GM21717 (cell line): Measurements from ENCODE around the gene ZNF138.

Source experiments
- ATAC-seq: cut with Tn5 transposase; IDR thresholded peaks from one replicate; pipeline ENCODE4 v1.9.1; 2021; ENCODE audit warnings: mild to moderate bottlenecking, moderate library complexity; ENCODE audit not compliant: unreplicated experiment

The ZNF138 gene

DNA sequence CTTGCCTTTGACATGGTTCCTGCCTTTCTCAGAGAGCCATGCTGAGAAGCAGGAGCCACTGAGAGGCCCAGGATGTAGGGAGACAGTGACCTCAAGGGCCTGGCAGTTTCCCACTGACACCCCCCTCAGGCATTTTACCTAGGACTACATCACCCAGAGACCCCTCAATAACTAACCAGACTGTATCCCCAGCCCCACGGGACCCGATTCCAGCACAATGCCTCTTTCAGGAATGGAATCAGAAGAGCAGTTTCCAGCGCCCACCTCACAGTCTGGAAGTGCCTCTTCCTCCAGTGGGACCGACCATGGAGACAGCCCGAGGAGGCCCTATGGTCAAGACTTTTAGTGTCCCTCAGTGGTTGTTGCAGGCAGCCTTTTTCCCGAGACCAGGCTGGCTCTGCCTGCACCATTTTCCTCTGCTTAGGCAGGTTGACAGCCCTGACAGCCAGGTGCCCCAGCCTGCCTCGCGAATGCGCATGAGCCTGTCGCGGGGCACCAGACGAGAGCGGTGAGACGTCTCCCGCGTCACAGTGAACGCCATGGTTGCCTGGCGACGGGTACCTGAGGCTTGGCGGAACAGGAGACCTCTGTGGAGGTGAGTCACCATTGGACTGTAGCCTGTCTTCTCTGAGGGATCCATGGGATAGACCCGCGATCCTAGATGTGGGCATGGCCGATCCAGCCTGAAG is 80.5 kb downstream of the ZNF138 start:
- ATAC-seq, result no peak

GRCh38 chr7:64875258-64875657 is 81.0 kb downstream of the ZNF138 start:
- ATAC-seq, result no peak

DNA sequence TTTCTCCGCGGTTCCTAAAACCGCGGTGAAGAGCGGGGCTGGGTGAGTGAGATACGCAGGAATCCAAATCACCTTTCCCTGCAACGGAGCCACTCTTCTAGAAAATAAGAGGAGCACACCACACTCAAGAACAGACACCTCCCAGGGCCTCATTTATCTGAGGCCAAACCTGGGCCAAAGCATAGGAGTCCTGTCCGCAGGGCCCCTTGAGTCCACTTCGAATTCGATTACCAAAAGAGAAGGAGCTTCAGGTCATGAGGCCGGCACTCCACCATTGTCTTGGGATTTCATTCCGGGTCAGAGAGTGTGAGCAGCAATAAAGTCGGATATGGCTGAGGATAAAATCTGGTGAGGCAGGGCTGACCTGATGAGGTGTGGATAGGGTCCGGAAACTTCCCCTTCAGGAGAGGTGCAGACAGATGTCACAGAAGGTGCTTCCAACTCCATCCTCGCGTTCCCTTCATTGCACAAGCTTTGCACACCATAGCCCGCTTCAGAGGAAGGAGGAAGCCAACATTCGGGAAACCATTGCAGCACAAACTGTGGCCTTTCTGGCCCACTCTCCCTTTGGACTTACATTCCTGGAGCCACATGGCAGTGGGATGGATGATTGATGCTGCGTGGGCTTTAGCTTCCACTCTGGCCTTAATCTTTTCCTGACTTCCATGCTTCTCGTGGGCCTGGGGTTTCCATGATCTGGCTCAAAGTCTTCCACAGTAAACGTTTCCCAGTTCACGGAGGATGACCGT is 81.6 kb downstream of the ZNF138 start:
- no peak for ATAC-seq

GRCh38 chr7:64876792-64877713 is 82.8 kb downstream of the ZNF138 start:
- ATAC-seq, result no peak

GRCh38 chr7:64877714-64878610 is 83.7 kb downstream of the ZNF138 start:
- no peak for ATAC-seq

- no peak for ATAC-seq
Observed at GRCh38 chr7:64878684-64879083, 84.5 kb downstream of the ZNF138 start.

DNA sequence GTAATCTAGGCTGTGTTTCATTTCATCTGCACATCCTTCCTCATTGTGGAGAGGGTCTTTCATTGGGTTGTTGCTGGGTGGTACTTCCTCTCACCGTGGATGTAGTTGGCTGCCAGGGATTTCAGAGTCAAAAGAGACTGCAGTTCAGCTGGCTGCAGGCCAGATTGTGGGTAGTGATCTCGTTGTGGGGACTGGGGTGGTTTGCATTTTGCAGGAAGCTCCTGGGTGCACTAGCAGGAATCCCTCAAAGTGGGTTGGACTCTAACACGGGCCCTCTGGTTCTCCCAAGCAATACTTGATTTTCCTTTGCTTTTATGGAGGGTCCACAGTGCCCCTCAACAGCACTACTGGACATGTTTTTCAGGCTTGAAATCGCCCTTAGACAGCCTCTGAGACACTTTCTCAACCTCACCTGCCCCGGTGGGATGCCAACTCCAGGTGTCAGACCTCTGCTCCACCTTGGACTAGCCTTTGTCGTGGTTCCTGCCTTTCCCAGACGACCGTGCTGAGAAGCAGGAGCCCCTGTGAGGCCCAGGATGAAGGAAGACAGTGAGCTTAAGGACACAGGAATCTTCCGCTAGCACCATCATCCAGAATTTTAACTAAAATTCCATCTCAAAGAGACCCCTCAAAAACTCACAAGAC is 85.0 kb downstream of the ZNF138 start:
- ATAC-seq, result no peak

- no peak for ATAC-seq
Observed at GRCh38 chr7:64879800-64880199, 85.6 kb downstream of the ZNF138 start.

DNA sequence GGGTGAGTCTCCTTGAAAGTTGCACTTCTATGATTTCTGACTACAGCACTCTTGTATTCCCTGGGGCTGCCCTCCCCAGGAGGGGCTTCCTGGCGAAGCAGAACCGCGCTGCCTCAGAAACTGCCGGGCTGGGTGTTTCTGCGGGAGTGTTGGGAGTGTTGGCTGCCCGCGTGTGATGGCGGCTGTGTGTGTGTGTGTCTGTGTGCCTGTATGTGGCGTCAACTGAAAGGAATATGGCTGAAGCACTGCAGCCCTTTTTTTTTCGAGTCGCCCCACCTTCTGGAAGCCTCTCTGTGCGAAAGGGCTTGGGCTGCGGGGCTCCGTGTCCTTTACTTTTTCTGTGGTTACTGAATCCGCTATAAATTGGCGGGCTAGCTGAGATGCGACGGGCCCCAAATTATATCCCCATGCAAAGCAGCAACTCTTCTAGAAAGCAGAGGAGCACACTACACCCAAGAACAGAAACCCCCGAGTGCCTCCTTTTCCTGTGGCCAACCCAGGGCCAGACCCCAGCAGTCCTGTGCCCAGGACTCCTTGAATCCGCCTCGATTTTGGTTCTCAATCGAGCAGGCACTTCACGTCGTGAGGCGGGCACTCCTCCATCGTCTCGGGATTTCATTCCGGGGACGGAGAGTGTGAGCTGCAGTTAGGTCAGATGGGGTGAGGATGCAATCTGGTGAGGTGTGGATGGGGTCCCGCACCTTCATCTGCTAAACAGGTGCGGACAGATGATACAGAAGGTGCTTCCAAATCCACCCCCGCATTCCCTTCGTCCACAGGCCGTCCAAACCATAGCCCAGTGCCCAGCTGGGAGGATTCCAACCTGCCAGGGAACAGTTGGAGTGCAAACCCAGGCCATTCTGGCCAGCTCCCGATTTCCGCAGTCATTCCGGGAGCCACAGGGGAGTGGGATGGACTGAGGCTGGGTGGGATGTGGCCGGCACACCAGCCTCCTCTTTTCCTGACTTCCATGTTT is 86.4 kb downstream of the ZNF138 start:
- no peak for ATAC-seq

DNA sequence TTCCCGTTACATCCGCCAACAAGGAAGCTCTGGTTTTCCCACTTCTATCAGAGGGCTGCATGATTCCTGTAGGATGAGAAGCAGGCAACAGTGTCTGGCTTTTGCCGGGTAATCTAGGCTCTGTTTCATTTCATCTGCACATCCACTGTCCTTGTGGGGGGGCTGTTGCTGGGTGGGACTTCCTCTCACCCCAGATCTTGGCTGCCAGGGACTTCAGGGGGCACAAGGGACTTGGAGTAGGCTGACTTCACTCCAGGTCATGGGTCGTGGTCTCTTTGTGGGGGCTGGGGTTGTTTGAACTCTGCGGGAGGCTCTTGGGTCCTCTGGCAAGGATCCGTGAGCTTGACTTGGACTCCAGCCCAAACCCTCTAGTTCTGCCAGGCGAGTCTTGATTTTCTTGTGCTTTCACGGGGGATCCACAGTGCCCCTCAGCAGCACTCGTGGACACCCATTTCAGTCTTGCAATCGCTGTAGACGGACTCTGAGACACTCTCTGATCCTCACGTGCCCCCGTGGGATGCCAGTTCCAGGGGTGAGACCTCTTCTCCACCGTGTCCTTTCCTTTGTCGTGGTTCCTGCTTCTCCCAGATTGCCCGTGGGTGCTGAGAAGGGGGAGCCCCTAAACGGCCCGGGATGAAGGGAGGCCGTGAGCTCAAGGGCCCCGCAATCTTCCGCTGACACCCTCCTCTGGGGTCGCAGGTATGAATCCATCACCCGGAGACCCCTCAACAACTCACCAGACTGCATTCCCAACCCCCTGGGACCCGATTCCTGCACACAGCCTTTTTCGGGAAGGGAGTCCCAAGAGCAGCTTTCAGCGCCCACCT is 87.4 kb downstream of the ZNF138 start:
- ATAC-seq, result no peak

- no peak for ATAC-seq
Observed at GRCh38 chr7:64882341-64883112, 88.3 kb downstream of the ZNF138 start.
